H1 (cell line): ENCODE results near the gene RIN3. TPM values are rescaled to one million over a fixed set of nuclear protein-coding genes. Genes with fewer than 3 reads are reported as not detected.

Source experiments
- CTCF ChIP-seq, 3 experiments: IDR thresholded peaks; 1 replicate in 2 of 3; 2 replicates in 1 of 3; pipeline versions ENCODE4 v1.5.1 to v1.6.1; 2011; ENCODE audit warnings: low read length in 3 of 3, mild to moderate bottlenecking in 3 of 3, inconsistent platforms in 2 of 3, low read depth in 1 of 3, moderate library complexity in 1 of 3; ENCODE audit not compliant: insufficient read depth in 1 of 3; ENCODE audit errors: control extremely low read depth in 1 of 3
- POLR2A ChIP-seq, 2 experiments: IDR thresholded peaks; 1 replicate in 1 of 2; 2 replicates in 1 of 2; pipeline ENCODE4 v1.6.1; 2011; ENCODE audit warnings: low read depth in 2 of 2, low read length in 2 of 2, mild to moderate bottlenecking in 2 of 2; ENCODE audit errors: control extremely low read depth in 1 of 2
- POLR2AphosphoS5 ChIP-seq: IDR thresholded peaks from 2 replicates; pipeline ENCODE4 v1.6.1; 2011; ENCODE audit warnings: low read depth, low read length
- RAD21 ChIP-seq, 2 experiments: IDR thresholded peaks in 1 of 2; conservative IDR thresholded peaks in 1 of 2; 2 replicates each; pipeline ENCODE4 v1.6.1; 2011; ENCODE audit warnings: low read depth in 2 of 2, low read length in 2 of 2, improper control_type of control experiment in 1 of 2, inconsistent platforms in 1 of 2, mild to moderate bottlenecking in 1 of 2, moderate library complexity in 1 of 2
- SIN3A ChIP-seq, 2 experiments: IDR thresholded peaks in 1 of 2; conservative IDR thresholded peaks in 1 of 2; 2 replicates each; pipeline ENCODE4 v1.6.1; 2011 to 2012; ENCODE audit warnings: low read length in 2 of 2, improper control_type of control experiment in 1 of 2, low read depth in 1 of 2, mild to moderate bottlenecking in 1 of 2
- polyA plus RNA-seq, 7 experiments: library from polyadenylated mRNA; depleted of rRNA in 3 of 7; stranded (reverse) in 5 of 7; unstranded in 2 of 7; fragments of >200 nt in 5 of 7; fragments of 200-250 nt in 2 of 7; gene quantifications; 1 replicate in 5 of 7; 2 replicates in 1 of 7; 4 replicates in 1 of 7; pipeline versions ENCODE4 v1.2.1 to v1.2.3, GENCODE V29; 2011 to 2013; ENCODE audit warnings: missing spikeins in 2 of 7, mixed read lengths in 2 of 7
- total RNA-seq: library from RNA; stranded (reverse); fragmentation: NEBNext Ultra II Directional; extraction: Animal tissue kit (Norgen Biotek cat#: 25700); gene quantifications from 2 replicates; pipeline ENCODE4 v1.2.1, GENCODE V29; 2021

The RIN3 gene
- total and polyA plus RNA-seq, 2 of the 8 experiments (the other 6 are each of a cell fraction or from before 2014, with no cell fraction given): 0.59 to 1.5 TPM

DNA sequence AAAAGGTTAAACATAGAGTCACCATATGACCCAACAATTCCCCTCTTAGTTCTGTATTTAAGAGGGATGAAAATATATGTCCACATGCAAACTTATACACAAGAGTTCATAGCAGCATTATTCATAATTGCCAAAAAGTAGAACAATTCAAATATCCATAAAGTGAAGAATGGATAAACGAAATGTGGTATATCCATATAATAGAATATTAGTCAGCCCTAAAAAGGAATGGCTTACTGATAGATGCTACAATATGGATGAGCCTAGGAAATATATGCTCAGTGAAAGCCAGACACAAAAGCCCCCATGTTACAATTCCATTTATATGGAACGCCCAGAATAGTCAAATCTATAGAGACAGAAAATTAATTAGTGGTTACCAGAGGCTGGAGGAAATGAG lies 44.1 kb upstream of the RIN3 start (continued):
- TF ChIP-seq RAD21 (IDR thresholded peaks at IDR 0.05 in 1 of 2, conservative IDR thresholded peaks at IDR 0.05 in 1 of 2; ENCODE audit: low read depth in 2 of 2, low read length in 2 of 2) (no peak), SIN3A (conservative IDR thresholded peaks at IDR 0.05 in 1 of 2, IDR thresholded peaks at IDR 0.05 in 1 of 2; ENCODE audit: low read depth in 1 of 2, low read length in 2 of 2) (no peak), CTCF (IDR thresholded peaks at IDR 0.05; ENCODE audit: control extremely low read depth in 1 of 3, insufficient read depth in 1 of 3, low read depth in 1 of 3, low read length in 3 of 3) (no peak), POLR2A (IDR thresholded peaks at IDR 0.05; ENCODE audit: control extremely low read depth in 1 of 2, low read depth in 2 of 2, low read length in 2 of 2) (no peak), POLR2AphosphoS5 (no peak)
